MCF 10A (cell line): ENCODE results near the gene EIF2S2. TPM values are rescaled to one million over a fixed set of nuclear protein-coding genes. Genes with fewer than 3 reads are reported as not detected.
A peak's percentile ranks its signal among the peaks of the same experiment; 100 is the strongest.

Experiments
- BruUV-seq: library from RNA; stranded (reverse); fragments of 400-500 nt; replicated peaks from 2 replicates; lab custom pipeline; 2021; lab: Mats Ljungman, UMichigan
- CTCF ChIA-PET: fragments of 300-600 bp; sonication (Branson Sonifier 250); formaldehyde crosslinking; extraction: SDS; loops from one replicate; lab custom pipeline; 2021; ENCODE audit warnings: antibody characterized with exemption, inconsistent platforms; lab: Yijun Ruan, JAX
- POLR2A ChIA-PET: fragments of 300-600, 350-650 bp; sonication (Branson Sonifier 250); formaldehyde crosslinking; extraction: SDS; loops from one replicate; lab custom pipeline; 2020; ENCODE audit warnings: antibody characterized with exemption, inconsistent platforms; lab: Yijun Ruan, JAX
- DNase-seq: peaks from one replicate; pipeline ENCODE4 v3.0.0-alpha.2; 2018; ENCODE audit not compliant: unreplicated experiment
- H3K27ac Mint-ChIP-seq: one replicate; pipeline ENCODE4 v1.8.0; 2022; ENCODE audit warnings: mild to moderate bottlenecking, low read depth, mixed read lengths; ENCODE audit not compliant: unreplicated experiment
- H3K27me3 Mint-ChIP-seq: one replicate; pipeline ENCODE4 v1.8.0; 2022; ENCODE audit warnings: mixed read lengths; ENCODE audit not compliant: insufficient read depth, unreplicated experiment
- H3K36me3 Mint-ChIP-seq: one replicate; pipeline ENCODE4 v1.8.0; 2022; ENCODE audit warnings: mild to moderate bottlenecking, moderate library complexity, mixed read lengths; ENCODE audit not compliant: insufficient read depth, unreplicated experiment
- H3K4me1 Mint-ChIP-seq: one replicate; pipeline ENCODE4 v1.8.0; 2022; ENCODE audit warnings: mixed read lengths; ENCODE audit not compliant: insufficient read depth, unreplicated experiment
- H3K4me3 Mint-ChIP-seq: one replicate; pipeline ENCODE4 v1.8.0; 2022; ENCODE audit warnings: mild to moderate bottlenecking, moderate library complexity, mixed read lengths; ENCODE audit not compliant: unreplicated experiment
- H3K9me3 Mint-ChIP-seq: one replicate; pipeline ENCODE4 v1.8.0; 2022; ENCODE audit warnings: mixed read lengths; ENCODE audit not compliant: unreplicated experiment
- CTCF ChIP-seq: fragments of 200-600 bp; IDR thresholded peaks from one replicate; pipeline ENCODE4 v1.8.0; 2022; ENCODE audit warnings: antibody characterized with exemption, mild to moderate bottlenecking; ENCODE audit not compliant: unreplicated experiment
- intact Hi-C: fragments of 100-400 bp; cut with micrococcal nuclease; formaldehyde crosslinking; loops from 2 replicates; pipeline ENCODE4 v1.14.1; 2022
- total RNA-seq: library from RNA; stranded (reverse); gene quantifications from 2 replicates; pipeline ENCODE4 v1.2.3, GENCODE V29; 2022

Gene EIF2S2
- total RNA-seq, 1 experiment from 2014 or later, result 191 TPM

GRCh38 chr20:34075647-34076046 lies 36.4 kb downstream of the EIF2S2 start:
- intact Hi-C loops, result no loop called here
- no peak overlapping the region for H3K4me3 Mint-ChIP-seq
- CTCF ChIA-PET, result no interaction called here

GRCh38 chr20:34074101-34074760 lies 37.8 kb downstream of the EIF2S2 start:
- H3K27ac Mint-ChIP-seq, result no peak overlapping the region
- DNase-seq, result no peak
- H3K4me3 Mint-ChIP-seq, result no peak overlapping the region
- intact Hi-C loops, result no loop called here
- POLR2A ChIA-PET, result interaction anchor here (0.6 to 1.3 kb wide), 3 partner anchors 9 to 404 kb away, joined by 3 to 5 read pairs (median 5); partner anchors contain the start of gene EIF2S2
- H3K4me1 Mint-ChIP-seq, result no peaks in the 10 kb centered on the region
- CTCF ChIA-PET, result interaction anchor here (0.6 to 1.2 kb wide), 6 partner anchors 9 to 1921 kb away, joined by 3 to 4 read pairs (median 3); no protein-coding TSS in a partner anchor
- no peaks in the 10 kb centered on the region for H3K27me3 Mint-ChIP-seq
- BruUV-seq, result no TSS peak
- H3K36me3 Mint-ChIP-seq, result peaks cover 34% of the 10 kb centered on the region
- H3K9me3 Mint-ChIP-seq, result no peaks in the 10 kb centered on the region
- no peak for TF ChIP-seq CTCF

More at GRCh38 chr20:34075647-34076046, 36.4 kb downstream of the EIF2S2 start:
- H3K36me3 Mint-ChIP-seq, result peaks cover 39% of the 10 kb centered on the region
- POLR2A ChIA-PET, result no interaction called here
- no peaks in the 10 kb centered on the region for H3K27me3 Mint-ChIP-seq
- no peak for DNase-seq
- no peaks in the 10 kb centered on the region for H3K4me1 Mint-ChIP-seq
- no TSS peak for BruUV-seq
- H3K27ac Mint-ChIP-seq, result no peak overlapping the region
- peak; percentile 7 for TF ChIP-seq CTCF
- H3K9me3 Mint-ChIP-seq, result no peaks in the 10 kb centered on the region

GRCh38 chr20:34072778-34073177 lies 39.3 kb downstream of the EIF2S2 start:
- peaks cover 6% of the 10 kb centered on the region for H3K4me1 Mint-ChIP-seq
- no peak for TF ChIP-seq CTCF
- H3K27me3 Mint-ChIP-seq, result no peaks in the 10 kb centered on the region
- no peak overlapping the region for H3K27ac Mint-ChIP-seq
- BruUV-seq, result no TSS peak
- ChIA-PET CTCF (no interaction called here), POLR2A (interaction anchor here (1.4 kb wide), 1 partner anchor 10 kb away, joined by 5 read pairs; no protein-coding TSS in a partner anchor)
- H3K9me3 Mint-ChIP-seq, result no peaks in the 10 kb centered on the region
- no peak for DNase-seq
- peaks cover 25% of the 10 kb centered on the region for H3K36me3 Mint-ChIP-seq
- intact Hi-C loops, result no loop called here
- H3K4me3 Mint-ChIP-seq, result no peak overlapping the region

GRCh38 chr20:34072076-34072475 lies 40.0 kb downstream of the EIF2S2 start:
- BruUV-seq, result no TSS peak
- Mint-ChIP-seq H3K4me1 (peaks cover 6% of the 10 kb centered on the region), H3K27ac (no peak overlapping the region), H3K27me3 (no peaks in the 10 kb centered on the region), H3K4me3 (no peak overlapping the region), H3K36me3 (peaks cover 21% of the 10 kb centered on the region), H3K9me3 (no peaks in the 10 kb centered on the region)
- CTCF ChIA-PET, result interaction anchor here (0.6 to 3.3 kb wide), 3 partner anchors 186 to 1420 kb away, joined by 3 to 13 read pairs (median 3); no protein-coding TSS in a partner anchor
- intact Hi-C loops, result no loop called here
- no peak for TF ChIP-seq CTCF
- POLR2A ChIA-PET, result interaction anchor here (1.4 kb wide), 1 partner anchor 11 kb away, joined by 5 read pairs; no protein-coding TSS in a partner anchor
- DNase-seq, result no peak
